ENCODE data around the gene SUGCT.

DNA sequence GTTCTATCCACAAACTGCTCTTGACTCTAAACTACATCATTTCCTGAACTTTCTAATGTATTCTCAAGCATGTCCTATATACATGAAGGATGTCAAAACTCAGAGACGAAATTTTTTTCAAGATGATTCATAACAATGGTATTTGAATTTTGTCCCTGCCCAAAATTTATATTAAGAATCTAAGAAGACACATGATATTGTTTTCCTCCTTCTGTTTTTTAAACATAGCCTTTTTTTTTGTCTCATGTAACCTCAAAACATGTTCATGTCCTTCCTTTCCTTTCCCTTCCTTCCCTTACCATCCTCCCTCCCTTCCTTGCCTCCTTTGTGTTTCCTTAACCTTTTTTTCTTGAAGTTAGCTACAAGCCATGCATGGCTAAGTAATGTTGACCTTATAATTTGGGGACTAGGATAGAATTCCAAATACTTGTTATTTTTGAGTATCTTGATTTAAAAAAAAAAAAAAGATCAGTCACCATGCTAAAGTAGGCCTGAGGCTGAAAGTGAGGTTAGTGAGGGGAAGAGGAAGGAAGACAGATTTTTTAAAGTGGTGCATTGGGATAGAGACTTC lies 163.0 kb downstream of the SUGCT start:
- TF ChIP-seq MAFK (IDR thresholded peaks at IDR 0.05; ENCODE audit: low read length) (no peak), CHD2 (IDR thresholded peaks at IDR 0.05; ENCODE audit: low read depth, low read length) (no peak), MYNN (IDR thresholded peaks at IDR 0.05) (no peak), MYNN (CRISPR knock-in tag; IDR thresholded peaks at IDR 0.05) (no peak), JUND (IDR thresholded peaks at IDR 0.05; ENCODE audit: borderline replicate concordance, low read depth, low read length) (no peak), JUND (tag; IDR thresholded peaks at IDR 0.05; ENCODE audit: borderline replicate concordance, low read depth, low read length) (no peak), SPI1 (IDR thresholded peaks at IDR 0.05; ENCODE audit: borderline replicate concordance, low read depth, low read length) (no peak), CHD1 (IDR thresholded peaks at IDR 0.05; ENCODE audit: low read length) (no peak), TAF7 (tag; IDR thresholded peaks at IDR 0.05) (no peak), PCBP2 (IDR thresholded peaks at IDR 0.05; ENCODE audit: low read depth, low read length, poor library complexity, severe bottlenecking) (no peak), KDM5B (IDR thresholded peaks at IDR 0.05; ENCODE audit: insufficient replicate concordance, low read depth, low read length) (no peak), U2AF2 (optimal IDR thresholded peaks at IDR 0.05; ENCODE audit: low read depth, low read length) (no peak), MTA2 (IDR thresholded peaks at IDR 0.05; ENCODE audit: low read depth) (no peak), FOXK2 (conservative IDR thresholded peaks at IDR 0.05 in 1 of 2, IDR thresholded peaks at IDR 0.05 in 1 of 2; ENCODE audit: low read depth in 2 of 2) (no peak)
- TF ChIP-seq, protein P1, sequence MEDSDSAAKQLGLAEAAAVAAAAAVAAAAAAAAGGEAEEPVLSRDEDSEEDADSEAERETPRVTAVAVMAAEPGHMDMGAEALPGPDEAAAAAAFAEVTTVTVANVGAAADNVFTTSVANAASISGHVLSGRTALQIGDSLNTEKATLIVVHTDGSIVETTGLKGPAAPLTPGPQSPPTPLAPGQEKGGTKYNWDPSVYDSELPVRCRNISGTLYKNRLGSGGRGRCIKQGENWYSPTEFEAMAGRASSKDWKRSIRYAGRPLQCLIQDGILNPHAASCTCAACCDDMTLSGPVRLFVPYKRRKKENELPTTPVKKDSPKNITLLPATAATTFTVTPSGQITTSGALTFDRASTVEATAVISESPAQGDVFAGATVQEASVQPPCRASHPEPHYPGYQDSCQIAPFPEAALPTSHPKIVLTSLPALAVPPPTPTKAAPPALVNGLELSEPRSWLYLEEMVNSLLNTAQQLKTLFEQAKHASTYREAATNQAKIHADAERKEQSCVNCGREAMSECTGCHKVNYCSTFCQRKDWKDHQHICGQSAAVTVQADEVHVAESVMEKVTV (CRISPR knock-in tag; IDR thresholded peaks at IDR 0.05), result no peak
- TF ChIP-seq, protein P2, sequence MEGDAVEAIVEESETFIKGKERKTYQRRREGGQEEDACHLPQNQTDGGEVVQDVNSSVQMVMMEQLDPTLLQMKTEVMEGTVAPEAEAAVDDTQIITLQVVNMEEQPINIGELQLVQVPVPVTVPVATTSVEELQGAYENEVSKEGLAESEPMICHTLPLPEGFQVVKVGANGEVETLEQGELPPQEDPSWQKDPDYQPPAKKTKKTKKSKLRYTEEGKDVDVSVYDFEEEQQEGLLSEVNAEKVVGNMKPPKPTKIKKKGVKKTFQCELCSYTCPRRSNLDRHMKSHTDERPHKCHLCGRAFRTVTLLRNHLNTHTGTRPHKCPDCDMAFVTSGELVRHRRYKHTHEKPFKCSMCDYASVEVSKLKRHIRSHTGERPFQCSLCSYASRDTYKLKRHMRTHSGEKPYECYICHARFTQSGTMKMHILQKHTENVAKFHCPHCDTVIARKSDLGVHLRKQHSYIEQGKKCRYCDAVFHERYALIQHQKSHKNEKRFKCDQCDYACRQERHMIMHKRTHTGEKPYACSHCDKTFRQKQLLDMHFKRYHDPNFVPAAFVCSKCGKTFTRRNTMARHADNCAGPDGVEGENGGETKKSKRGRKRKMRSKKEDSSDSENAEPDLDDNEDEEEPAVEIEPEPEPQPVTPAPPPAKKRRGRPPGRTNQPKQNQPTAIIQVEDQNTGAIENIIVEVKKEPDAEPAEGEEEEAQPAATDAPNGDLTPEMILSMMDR (IDR thresholded peaks at IDR 0.05 in 2 of 3, conservative IDR thresholded peaks at IDR 0.05 in 1 of 3; ENCODE audit: insufficient read depth in 2 of 3, low read depth in 1 of 3, low read length in 3 of 3), result no peak

Data from K562 (cell line).